NCI-H526 treated with DMSO at 0.1 percent for 48 hours (cell line): ENCODE data around the gene LRP5.
A peak's percentile ranks its signal among the peaks of the same experiment; 100 is the strongest.

Experiments
- DNase-seq: peaks from one replicate; lab custom pipeline; 2025; lab: John Stamatoyannopoulos, UW

LRP5 gene

DNA sequence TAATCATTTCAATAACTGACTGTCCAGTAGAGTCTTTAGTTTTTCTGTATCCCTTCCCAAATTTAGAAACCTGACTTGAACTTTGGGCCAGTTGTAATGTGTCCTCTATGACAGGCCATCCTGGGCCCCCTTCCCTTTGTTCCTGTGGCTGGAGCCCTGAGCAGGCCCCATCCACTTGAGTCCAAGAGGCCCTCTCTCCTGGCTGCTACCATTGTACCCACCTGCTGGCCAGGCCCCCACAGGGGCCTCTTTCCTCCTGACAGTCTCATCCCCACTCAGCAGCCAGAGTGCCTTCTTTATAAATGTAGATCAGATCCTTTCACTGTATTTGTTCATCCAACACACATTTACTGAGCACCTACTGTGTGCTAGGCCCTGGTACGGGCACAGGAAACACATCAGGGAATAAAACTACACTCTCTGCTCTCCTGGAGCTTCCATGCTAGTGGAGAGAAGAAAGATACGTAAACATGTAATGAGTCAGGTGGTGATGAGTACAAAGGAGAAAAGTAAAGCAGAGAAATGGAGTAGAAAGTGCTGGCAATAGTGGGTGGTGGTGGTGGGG is 2.7 kb upstream of the LRP5 start:
- DNase-seq, result no peak

DNA sequence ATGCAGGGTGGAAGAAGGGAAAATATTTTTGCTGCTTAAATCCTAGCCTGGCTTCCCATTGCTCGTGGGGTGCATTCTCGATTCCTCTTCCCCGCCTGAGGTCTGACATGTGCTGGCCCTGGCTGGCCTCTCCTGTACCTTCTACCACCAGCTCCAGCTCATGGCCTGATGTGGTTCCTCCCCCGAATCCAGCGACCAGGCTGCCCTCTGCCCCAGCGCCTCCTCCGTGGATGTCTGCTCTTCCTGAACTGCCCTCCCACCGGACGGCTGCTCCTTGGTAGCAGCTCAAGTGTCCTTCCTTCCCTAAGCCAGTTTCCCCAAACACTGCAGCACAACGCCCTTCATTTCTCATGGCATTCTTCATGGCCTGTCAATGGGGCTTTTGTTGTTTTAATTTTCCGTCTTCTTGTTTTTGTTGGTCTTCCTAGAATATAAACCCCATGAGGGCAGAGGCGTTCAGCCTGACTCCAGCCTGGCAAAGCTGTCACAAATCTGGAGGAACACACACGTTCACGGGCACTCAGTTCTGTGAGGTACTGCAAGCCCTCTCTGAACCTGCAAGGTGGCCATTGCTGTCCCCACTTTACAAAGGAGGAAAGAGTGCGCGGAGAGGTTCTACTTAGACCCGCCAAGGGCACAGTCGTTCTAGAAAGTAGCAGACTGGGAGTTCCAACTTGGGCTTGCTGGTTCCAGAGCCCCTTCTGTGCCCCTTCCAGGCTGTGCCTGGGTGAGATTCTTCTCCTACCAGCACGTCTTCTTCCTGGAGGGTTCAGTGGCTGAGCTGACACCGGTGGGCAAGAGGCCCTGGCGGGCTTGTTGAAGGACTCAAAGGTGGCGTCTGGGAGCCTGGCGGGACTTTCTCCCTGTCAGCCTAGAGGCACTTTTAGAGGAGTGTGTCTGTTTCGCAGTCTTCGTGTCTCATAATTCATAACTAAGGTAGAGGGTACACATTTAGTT is 953 bp upstream of the LRP5 start:
- no peak for DNase-seq

DNA sequence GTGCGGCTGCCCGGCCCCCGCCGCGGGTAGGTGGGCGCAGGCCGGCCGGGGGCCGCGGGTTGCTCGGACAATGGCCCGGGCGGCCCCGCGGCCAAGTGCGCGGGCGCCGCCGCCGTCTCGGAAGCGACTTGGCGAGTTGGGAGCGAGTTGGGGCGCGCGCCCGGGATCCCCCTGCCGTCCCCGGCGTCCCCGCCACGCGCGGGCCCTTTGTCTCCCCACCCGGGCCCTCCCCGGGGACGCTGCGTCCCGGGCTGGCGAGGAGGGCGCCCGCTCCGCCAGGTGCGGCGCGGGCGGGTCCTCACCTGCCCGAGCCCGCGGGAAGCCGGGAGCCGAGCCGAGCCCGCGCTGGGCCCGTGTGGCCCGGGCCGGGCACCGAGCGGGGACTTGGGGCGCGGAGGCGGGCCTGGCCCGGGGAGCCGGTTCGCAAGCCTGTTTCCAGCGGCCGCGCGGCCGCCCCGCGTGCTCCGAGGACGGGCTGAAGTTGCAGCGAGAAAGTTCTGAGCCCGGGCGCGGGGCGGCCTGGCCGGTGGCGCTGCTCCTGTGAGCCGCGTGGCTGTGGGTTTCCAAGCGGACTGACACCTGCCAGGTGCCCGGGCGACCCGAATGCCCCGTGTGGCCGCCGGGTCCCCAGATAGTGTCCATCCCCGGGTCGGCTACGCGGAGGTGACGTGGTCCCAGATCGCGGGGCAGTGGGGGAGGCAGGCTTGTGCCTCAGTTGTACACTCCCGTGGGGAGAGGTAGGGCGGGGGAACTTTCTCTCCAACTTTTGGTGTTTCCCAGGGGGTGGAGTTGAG is 586 bp downstream of the LRP5 start:
- DNase-seq, result no peak

DNA sequence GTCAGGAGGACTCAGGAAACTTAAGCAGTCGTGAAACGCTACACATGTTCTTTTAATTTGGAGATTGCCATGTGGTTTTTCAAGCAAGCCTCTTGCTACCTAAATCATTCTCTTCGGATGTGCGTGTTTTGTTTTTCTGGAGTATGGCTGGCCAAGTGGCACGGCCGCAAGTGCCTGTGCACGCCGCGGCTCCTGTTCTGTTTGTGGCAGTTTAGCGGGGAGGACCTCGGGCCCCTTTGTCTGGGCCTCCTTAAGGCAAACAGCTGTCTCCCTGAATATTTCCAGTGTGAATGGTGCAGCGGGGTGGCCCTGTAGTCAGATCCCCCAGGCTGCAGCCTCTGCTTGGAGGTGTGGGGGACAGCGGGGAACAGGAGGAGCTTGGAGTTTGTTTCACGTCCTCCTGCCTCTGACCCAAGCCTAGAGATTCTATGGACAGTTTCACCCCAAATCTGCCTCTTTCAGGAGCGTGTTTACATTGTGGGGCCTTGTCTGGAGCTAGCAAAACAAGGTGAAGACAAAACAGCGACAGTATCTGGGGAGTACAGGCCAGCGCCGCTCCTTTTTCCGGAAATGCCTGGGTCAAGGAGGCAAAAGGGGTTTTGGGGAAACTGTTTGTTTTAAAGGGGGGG is 1.3 kb downstream of the LRP5 start:
- DNase-seq, result peak; percentile 31

DNA sequence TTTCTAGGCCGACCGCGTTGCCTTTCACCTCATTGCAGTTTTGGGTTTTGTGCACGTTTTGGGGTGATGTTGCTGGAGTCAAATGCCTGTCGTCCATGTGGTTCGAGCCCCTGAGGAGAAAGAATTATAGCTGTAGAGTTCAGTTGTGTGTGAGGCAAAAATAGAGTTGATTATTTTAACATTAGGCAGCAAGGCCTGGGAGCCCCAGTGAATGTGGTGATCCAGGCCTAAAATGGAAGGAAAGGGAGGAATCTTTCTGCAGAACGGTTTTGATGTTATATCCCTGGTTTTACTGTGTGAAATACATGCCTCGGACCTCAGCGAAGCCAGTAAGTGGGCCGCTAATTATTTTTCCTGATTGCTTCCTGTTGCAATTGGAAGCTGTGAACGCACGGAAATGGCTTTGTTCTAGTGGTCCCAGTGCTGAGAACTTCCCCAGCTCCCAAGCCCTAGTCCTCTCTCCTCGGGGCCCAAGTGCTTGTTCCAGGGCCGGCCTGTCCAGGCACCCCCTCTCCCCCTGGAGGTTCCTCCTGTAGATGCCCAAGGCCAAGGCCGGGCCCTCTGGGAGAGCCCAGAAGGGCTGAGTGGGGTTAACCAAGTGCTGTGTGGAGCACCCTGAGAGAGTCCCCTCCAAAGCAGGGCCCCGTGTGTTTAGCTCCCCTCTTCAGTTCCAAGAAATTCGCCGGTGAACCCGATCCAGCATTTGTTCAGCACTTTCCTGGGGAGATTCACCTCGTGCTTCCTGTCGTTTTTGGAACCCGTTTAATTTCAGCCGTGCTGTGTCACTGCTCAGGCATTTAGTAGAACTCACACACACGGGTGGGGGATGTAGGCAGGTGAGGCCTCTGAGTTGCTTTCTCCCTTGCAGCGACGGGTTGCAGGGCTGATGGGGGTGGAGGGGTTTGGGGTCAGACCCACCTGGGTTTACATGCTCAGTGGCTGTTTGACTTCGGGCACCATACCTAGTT is 2.1 kb downstream of the LRP5 start:
- no peak for DNase-seq

DNA sequence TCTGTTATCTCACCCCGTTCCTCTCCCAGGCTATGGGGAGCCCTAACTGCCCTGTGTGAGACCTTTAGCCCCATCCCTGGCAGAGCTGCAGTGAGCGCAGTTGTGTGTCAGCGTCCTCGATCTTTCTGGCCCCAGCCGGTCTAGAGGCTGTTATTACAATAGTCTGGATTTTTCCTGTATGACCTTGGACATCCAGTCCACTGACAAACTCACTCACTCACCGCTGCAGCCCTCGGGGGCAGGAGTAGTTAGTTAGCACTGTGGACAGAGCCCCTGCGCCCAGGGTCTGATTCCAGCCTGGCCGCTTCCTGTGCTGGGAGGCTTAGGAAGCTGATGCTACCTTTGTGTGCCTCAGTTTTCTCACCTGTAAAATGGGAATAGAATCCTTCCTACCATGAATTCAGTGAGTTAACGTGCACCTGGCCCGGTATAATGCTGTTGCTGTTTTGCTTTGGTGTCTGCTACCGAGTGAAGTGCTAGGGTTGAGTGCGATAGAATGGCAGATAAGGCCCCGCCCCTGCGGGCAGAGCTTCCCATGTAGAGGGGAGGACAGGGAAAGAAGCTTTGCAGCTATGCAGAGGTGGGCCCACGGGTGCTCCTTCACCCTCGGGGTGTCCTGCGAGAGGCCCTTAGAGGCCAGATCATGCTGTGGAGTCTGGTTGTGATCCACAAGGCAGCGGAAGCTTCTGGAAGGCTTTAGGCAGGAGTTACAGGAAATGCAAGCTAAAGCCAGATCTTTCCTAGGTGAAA is 3.0 kb downstream of the LRP5 start:
- peak; percentile 50 for DNase-seq

DNA sequence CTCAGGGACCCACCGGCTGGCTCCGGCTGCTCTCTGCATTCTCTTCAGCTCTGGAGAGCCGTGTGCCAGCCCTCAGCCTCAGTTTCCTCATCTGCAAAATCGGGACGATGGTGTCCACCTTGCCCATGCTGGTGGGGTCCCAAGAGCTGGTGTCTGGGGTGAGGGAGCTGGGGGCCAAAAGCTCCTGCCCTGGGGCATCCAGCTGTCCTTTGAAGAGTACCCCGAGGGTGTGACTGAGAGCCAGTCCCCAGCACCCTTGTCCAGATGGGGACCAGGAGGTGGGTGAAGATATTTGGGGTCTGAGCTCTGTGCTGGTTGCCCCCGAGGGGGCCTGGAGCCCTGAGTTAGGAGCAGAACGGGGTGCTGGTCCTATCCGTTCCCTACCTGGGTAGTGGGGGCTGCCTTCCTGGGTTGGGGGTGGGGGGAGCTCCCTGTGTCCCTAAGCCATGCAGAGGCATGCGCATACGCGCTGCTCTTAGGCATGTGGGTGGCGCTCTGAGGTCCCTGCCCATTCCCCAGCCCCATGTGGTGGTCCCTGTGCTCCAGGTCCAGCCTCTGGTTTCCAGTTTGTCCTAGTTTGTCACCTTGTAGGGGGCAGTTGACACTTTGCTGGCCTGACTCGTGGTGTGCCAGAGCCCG is 4.9 kb downstream of the LRP5 start:
- no peak for DNase-seq

DNA sequence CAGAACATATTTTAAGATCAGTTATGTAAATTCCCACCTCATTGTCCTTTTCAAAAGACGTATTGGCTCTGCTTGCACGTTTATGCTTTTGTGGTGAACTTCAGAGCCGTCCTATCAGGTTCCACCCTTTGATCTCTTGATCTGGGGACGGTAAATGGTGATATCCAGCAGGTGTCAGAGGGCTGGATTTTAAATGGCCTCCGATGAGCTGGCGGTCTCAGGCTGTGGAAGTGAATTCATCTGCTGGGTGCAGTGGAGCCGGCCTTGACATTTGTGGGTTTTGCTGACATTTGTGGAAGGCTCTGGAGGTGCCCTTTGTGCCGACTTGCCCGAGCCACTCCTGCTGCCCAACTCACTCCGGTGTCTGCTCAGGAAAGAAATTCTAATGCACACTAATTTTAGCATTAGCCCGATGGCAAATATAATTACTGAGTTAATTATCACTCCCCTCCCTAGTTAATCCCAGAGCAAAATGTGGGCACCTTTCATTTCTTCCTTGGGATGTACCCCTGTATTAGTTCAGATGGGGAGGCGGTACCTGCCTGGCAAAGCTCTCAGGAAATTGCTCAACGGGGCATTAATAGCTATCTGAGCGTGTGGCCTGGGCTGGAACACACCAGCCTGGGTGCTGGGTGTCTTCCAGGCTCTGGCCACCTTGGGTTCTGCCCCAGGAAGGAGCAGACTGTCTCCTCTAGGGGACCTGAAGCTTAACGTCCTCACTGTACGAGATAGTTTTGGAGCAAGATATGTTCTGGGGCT is 9.1 kb downstream of the LRP5 start:
- no peak for DNase-seq

DNA sequence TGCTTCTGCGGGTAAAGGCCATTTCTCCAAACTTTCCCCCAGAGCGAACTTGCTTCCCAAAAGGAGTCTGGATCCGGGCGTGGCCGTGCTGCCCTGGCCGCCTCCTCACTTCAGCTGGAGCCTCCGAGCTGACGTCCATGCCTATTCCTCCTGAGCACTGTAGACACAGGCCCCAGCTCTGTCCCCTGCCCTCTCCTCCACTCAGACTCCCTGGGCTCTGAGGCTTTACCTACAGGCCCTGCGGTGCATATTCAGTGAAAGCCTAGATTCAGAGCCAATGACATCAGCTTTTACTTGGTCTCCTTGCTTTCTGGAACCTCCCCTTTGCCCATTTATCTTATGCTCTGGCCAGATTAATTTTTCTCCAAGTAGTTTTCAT is 9.7 kb downstream of the LRP5 start:
- no peak for DNase-seq

DNA sequence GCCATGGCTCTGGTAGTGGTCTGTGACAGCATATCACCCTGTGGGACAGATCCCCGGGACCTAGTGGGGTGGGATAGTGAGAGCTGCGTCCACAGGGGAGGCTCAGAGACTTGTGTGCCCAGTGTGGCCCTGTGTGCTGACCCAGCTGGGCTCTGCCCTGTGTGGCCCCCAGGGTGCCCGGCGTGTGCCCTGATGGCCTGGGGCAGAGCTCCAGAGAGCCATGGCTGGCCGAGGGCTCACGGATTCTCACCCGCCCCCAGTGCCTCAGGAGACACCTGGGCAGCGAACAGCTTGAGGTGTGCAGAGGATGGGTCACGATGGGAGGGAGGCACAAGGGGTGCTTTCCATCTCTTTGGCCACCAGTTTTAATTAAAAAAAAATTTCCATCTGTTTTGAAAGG is 11.8 kb downstream of the LRP5 start:
- DNase-seq, result no peak

DNA sequence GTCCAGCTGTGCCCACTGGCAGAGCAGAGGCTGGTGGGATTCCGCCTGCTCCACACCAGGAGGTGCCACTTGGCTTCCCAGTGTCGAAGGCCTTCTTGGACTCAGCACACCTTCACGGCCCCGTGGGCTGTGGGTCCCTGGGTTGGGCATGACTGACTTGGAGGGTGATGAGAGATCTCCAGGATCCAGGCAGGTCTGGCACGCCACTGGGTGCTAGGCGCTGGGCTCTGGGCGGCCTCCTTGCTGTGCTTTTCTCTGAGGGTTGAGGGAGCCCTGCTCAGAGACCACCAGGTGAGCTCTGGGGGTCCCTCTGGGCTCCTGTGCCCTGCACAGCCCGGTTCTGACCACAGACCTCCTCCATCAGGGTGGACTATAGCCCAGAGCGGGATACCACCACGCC is 12.3 kb downstream of the LRP5 start:
- no peak for DNase-seq

DNA sequence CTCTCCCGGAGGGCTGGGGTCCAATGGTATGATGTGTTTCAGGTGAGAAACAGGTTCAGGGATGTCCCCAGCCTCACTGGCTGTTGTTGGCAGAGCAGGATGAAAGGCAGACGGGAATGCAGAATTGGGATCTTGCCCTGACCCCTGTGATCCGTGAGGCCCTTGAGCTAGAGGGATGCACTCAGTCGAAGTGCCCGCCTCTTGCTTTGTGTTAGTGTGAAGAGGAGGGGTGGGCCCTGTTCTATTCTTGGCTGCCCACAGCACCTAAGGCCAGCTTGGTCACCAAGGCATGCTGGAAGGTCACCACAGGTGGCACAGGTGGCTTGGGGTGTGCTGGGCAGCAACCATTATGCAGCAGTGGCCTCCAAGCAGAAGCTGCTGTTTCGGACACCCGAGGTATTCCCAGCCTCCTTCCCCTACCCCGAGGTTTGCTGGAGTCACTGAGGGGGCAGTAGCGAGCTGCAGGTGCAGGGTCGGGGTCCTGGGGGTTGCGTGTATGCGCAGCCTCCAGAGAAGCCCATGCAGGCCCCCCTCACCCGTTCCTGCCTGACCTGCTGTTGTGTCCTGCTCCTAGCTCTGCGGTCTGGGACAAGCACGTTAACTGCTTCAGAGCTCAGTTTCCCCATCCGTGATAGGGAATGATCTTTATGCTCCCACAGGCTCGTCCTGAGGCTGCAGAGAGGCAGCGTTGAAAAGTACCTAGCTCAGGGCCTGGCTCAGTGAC is 13.0 kb downstream of the LRP5 start:
- DNase-seq, result no peak

DNA sequence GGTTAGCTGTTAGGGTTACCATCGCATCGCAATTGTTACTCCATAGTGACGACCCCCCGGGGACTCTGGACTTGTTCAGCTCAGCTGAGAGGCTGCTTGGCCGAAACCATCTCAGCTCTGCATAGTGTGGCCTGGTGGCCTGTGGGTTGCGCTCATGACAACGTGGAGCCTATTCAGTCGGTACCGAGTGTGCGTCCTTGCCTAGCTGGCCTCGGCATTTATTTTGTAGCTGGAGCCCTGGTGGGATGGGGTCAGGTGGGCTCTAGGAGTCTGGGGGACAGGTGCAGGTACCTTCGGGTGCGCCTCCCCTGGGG is 13.5 kb downstream of the LRP5 start:
- no peak for DNase-seq

DNA sequence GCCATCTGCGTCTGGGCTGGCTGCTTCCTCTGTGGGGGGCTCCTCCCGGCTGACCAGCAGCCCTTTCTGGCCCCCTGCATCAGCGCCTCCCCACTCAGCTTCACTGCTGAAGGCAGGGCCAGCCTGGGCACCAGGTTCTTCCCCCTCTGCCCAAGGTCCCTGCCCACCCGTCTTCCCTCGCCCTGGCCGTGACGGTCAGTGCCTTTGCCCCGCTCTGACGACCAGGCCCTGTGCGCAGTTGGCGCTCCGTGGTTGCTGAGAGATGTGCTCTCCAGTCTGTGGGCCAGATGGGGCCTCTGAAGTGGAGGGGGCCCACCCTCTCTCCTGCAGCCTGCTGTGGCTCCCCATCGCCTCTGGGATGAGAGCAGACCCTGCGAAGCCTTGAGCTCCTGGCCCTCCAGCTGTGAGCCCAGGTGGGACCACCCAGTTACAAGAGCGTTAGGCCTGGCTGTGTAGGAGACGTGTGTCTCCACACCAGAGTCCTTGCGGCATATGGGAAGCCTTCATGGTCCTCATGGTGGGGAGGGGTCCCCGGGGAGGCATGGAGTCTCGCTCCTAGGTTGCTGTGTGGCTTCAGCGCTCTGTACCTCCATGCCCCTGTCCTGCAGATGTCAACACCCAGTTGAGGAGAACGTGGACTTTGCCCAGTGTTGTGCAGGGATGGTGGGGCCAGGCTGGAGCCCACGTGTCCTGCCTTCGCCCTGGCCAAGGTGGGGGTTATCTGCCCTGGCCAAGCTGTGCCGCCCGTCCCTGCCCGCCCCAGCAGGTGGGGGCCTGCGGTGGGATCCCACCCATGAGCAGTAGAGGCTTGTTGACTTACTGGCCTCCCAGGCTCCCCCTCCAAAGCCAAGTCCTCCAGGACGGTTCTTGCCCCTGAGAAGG is 14.2 kb downstream of the LRP5 start:
- no peak for DNase-seq

DNA sequence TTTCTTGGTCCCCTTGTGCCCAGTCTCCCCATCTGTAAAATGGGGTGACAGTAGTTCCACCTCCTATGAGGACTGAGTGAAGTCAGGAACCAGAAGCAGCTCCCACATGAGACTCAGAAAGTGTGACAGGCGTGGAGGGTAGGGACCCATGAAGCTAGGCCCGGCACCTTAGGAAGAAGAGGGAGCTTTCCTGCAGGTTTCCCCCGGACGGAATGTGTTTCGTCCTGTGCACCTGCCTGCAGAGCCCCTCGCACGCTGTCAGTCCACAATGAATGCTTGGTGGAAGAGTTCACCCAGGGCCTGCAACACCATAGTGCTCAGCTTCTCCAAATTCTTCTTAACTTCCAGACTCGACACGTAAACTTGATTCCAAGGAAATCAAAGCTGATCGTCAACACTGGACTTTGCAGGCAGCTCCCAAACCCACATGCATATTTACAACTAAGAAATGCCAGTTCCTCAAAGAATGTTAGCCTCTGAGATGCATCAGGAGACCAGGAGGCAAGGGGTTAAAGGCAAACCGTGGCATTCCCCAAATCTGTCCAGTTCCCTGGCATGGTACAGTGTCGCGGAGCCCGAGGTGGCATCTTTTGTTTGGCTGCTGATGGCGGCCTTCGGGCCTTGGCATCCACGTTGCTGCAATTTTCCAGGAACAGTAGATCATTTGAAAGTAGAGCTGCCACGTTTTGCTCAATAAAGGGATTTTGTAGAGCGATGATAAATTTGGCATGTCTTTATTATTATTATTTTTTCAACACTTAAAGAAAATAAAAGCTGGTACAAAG is 15.4 kb downstream of the LRP5 start:
- peak; percentile 81 for DNase-seq

DNA sequence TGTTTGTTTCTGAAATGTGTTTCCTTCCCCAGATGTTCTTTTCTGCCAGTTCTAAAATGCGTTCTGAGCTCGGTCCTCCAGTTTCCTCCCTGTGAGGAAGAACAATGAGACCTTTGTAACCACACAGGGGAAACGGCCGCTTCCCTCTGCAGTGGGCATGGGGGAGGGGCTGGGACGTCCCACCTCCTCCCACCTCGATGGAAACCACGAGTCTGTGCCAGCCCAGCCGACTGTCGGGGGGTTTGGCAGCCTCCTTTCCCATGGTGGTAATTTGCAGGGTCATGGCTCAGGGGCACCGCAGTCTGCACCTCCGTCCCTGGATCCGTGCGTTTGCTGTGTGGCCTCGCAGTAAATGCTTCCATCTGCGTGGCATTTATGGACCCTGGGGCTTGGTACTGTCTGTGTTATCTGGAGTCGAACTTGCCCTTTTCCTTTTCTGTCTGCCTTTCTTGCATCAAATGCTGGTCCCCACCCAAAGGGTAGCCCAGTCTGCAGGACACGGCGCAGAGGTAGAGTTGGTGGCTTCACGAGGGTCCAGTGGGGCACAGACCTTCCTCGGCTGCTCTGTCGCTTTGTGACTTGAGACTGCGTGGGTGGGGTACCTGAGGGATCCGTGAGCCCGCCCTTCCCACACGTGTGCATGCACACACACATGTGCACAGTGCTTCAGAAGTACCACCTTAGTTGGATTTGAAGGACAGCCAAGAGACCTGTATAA is 16.1 kb downstream of the LRP5 start:
- peak; percentile 96 for DNase-seq
